ENCODE data around the gene ZNF799. TPM values are rescaled to one million over a fixed set of nuclear protein-coding genes. Genes with fewer than 3 reads are reported as not detected.
"Not testable (repeated sequence)": the region's sequence is repeated elsewhere in the genome, so short reads cannot be mapped to it uniquely, and the experiment has no call there.

Gene ZNF799
- total RNA-seq = 1 to 10 TPM; 2.4 to 3.2 TPM

- Mint-ChIP-seq H3K36me3 (ENCODE audit: low read depth) (peaks cover 9% of the 10 kb centered on the region), H3K27ac (peak within 1 kb of the TSS; percentile 77), H3K9me3 (peaks cover 11% of the 10 kb centered on the region), H3K27me3 (no peaks in the 10 kb centered on the region), H3K4me3 (peak within 1 kb of the TSS; percentile 90), H3K4me1 (ENCODE audit: low read depth) (peaks cover 11% of the 10 kb centered on the region)
- DNase-seq = peak; percentile 94
- CTCF ChIA-PET = no interaction called here
- POLR2A ChIA-PET = interaction anchor here (0.6 kb wide), 1 partner anchor 22 kb away, joined by 4 read pairs; no protein-coding TSS in a partner anchor
- intact Hi-C loops (cut with micrococcal nuclease) = no loop called here
- no peak for TF ChIP-seq CTCF (IDR thresholded peaks at IDR 0.05)
- ATAC-seq = peak; percentile 93
Measured at GRCh38 chr19:12400633-12401502, at the start of gene ZNF799. Gene ZNF799 (minus strand): TSS chr19:12401271. CDS start chr19:12401070, 201 bp downstream.

- CTCF ChIA-PET = no interaction called here
- no peaks in the 10 kb centered on the region for H3K4me1 Mint-ChIP-seq (ENCODE audit: low read depth)
- no peak overlapping the region for H3K4me3 Mint-ChIP-seq
- H3K27me3 Mint-ChIP-seq = no peaks in the 10 kb centered on the region
- ATAC-seq (no peak), DNase-seq (no peak)
- intact Hi-C loops (cut with micrococcal nuclease) = no loop called here
- POLR2A ChIA-PET = no interaction called here
- peaks cover 14% of the 10 kb centered on the region for H3K36me3 Mint-ChIP-seq (ENCODE audit: low read depth)
- no peak overlapping the region for H3K27ac Mint-ChIP-seq
- peaks cover 31% of the 10 kb centered on the region for H3K9me3 Mint-ChIP-seq
- TF ChIP-seq CTCF (IDR thresholded peaks at IDR 0.05) = no peak
Measured at GRCh38 chr19:12450844-12451243, 49.8 kb upstream of the ZNF799 start.

- Mint-ChIP-seq H3K27me3 (no peaks in the 10 kb centered on the region), H3K4me3 (no peak overlapping the region), H3K9me3 (peaks cover 34% of the 10 kb centered on the region), H3K27ac (no peak overlapping the region), H3K36me3 (ENCODE audit: low read depth) (peaks cover 19% of the 10 kb centered on the region), H3K4me1 (ENCODE audit: low read depth) (no peaks in the 10 kb centered on the region)
- DNase-seq = no peak
- ATAC-seq = no peak
- POLR2A ChIA-PET = interaction anchor here (0.9 kb wide), 1 partner anchor 8 kb away, joined by 3 read pairs; the partner anchor contains the start of gene ZNF443
- TF ChIP-seq CTCF (IDR thresholded peaks at IDR 0.05) = no peak
- intact Hi-C loops (cut with micrococcal nuclease) = no loop called here
- CTCF ChIA-PET = interaction anchor here (1.7 kb wide), 1 partner anchor 308 kb away, joined by 4 read pairs; no protein-coding TSS in a partner anchor
Measured at GRCh38 chr19:12448808-12449207, 47.7 kb upstream of the ZNF799 start.

GRCh38 chr19:12440541-12441316, 39.7 kb upstream of the ZNF799 start, which contains the start of gene ZNF443:
Gene ZNF443 (minus strand): TSS chr19:12441021. CDS start chr19:12440914, 107 bp downstream.
- H3K4me3 Mint-ChIP-seq = peak within 1 kb of the TSS; percentile 95
- POLR2A ChIA-PET = interaction anchor here (0.5 to 1.4 kb wide), 6 partner anchors 8 to 143 kb away, joined by 3 to 4 read pairs (median 3); no protein-coding TSS in a partner anchor
- peaks cover 20% of the 10 kb centered on the region for H3K9me3 Mint-ChIP-seq
- peak; percentile 100 for DNase-seq
- H3K27ac Mint-ChIP-seq = peak within 1 kb of the TSS; percentile 97
- peak; percentile 99 for ATAC-seq
- H3K27me3 Mint-ChIP-seq = no peaks in the 10 kb centered on the region
- H3K36me3 Mint-ChIP-seq (ENCODE audit: low read depth) = peaks cover 9% of the 10 kb centered on the region
- CTCF ChIA-PET = no interaction called here
- peaks cover 6% of the 10 kb centered on the region for H3K4me1 Mint-ChIP-seq (ENCODE audit: low read depth)
- intact Hi-C loops (cut with micrococcal nuclease) = no loop called here
- no peak for TF ChIP-seq CTCF (IDR thresholded peaks at IDR 0.05)

GRCh38 chr19:12439686-12440540, 38.8 kb upstream of the ZNF799 start:
- Mint-ChIP-seq H3K27ac (peak overlapping the region; percentile 83), H3K36me3 (ENCODE audit: low read depth) (peaks cover 12% of the 10 kb centered on the region), H3K9me3 (peaks cover 17% of the 10 kb centered on the region), H3K4me3 (peak overlapping the region; percentile 95)
- DNase-seq = peak; percentile 83
- H3K4me1 Mint-ChIP-seq (ENCODE audit: low read depth); CTCF ChIA-PET; intact Hi-C loops (cut with micrococcal nuclease); H3K27me3 Mint-ChIP-seq: not testable (repeated sequence)
- POLR2A ChIA-PET = interaction anchor here (1.0 kb wide), 1 partner anchor 110 kb away, joined by 3 read pairs; no protein-coding TSS in a partner anchor
- peak; percentile 17 for ATAC-seq

GRCh38 chr19:12430726-12431299, 29.7 kb upstream of the ZNF799 start:
- H3K4me1 Mint-ChIP-seq (ENCODE audit: low read depth); H3K4me3 Mint-ChIP-seq; H3K27ac Mint-ChIP-seq; POLR2A ChIA-PET; CTCF ChIA-PET; ATAC-seq; intact Hi-C loops (cut with micrococcal nuclease); DNase-seq; H3K27me3 Mint-ChIP-seq: not testable (repeated sequence)
- peaks cover 65% of the 10 kb centered on the region for H3K36me3 Mint-ChIP-seq (ENCODE audit: low read depth)
- peaks cover 33% of the 10 kb centered on the region for H3K9me3 Mint-ChIP-seq

Data from activated CD8-positive, alpha-beta T cell treated with anti-CD3 and anti-CD28 coated beads for 36 hours (primary cell).